ENCODE measurements around the gene NUP98. TPM values are rescaled to one million over a fixed set of nuclear protein-coding genes. Genes with fewer than 3 reads are reported as not detected.

NUP98 gene
- total RNA-seq, 1 experiment from 2014 or later, result 98.4 TPM

GRCh38 chr11:3840004-3840869 is 42.9 kb upstream of the NUP98 start:
- intact Hi-C loops (cut with micrococcal nuclease), result no loop called here
- ChIA-PET CTCF (interaction anchor here (0.7 to 2.7 kb wide), 7 partner anchors 10 to 233 kb away, joined by 3 to 54 read pairs (median 9); partner anchors contain the start of gene STIM1), POLR2A (interaction anchor here (1.8 kb wide), 1 partner anchor 13 kb away, joined by 4 read pairs; no protein-coding TSS in a partner anchor), RAD21 (ENCODE audit: low non-redundant PET in 1 of 2, low total read pairs in 2 of 2, uncharacterized antibody in 2 of 2, unreplicated experiment in 2 of 2) (no interaction called here)
- Histone ChIP-seq H3K4me1 (ENCODE audit: control insufficient read depth in 1 of 2, insufficient read depth in 2 of 2, low read length in 2 of 2) (peaks cover 11 to 34% of the 10 kb centered on the region in 2 experiments), H3K4me2 (ENCODE audit: low read length) (peak overlapping the region; percentile 92), H3K9ac (ENCODE audit: low read length) (peak overlapping the region; percentile 83), H3K9me2 (ENCODE audit: insufficient read depth) (no peaks in the 10 kb centered on the region), H3K36me3 (ENCODE audit: control insufficient read depth in 1 of 2, insufficient read depth in 2 of 2, low read length in 2 of 2) (peaks cover under 1 to 5% of the 10 kb centered on the region in 2 experiments; a peak in 1 of 4 replicates), H3K27ac (ENCODE audit: low read depth, low read length) (peak overlapping the region; percentile 57), H3K27me3 (ENCODE audit: insufficient read depth, low read length) (no peaks in the 10 kb centered on the region), H3K79me2 (ENCODE audit: insufficient read depth, low read length) (peaks cover 51% of the 10 kb centered on the region), H3K4me3 (replicated peaks in 1 of 2; ENCODE audit: low read depth in 1 of 2, low read length in 2 of 2) (peak overlapping the region; percentile 67 to 78), H2AFZ (ENCODE audit: low read depth, low read length, poor library complexity, severe bottlenecking) (no peak overlapping the region), H4K20me1 (ENCODE audit: insufficient read depth) (no peaks in the 10 kb centered on the region), H3K9me3 (ENCODE audit: control insufficient read depth in 1 of 2, insufficient read depth in 1 of 2, low read depth in 1 of 2, low read length in 2 of 2) (no peaks in the 10 kb centered on the region)
- TF ChIP-seq EGR1 (IDR thresholded peaks at IDR 0.05; ENCODE audit: low read depth), result no peak
- no peak for TF ChIP-seq EZH2phosphoT487 (IDR thresholded peaks at IDR 0.05; ENCODE audit: borderline replicate concordance)
- TF ChIP-seq SP1 (IDR thresholded peaks at IDR 0.05; ENCODE audit: low read depth), result no peak
- no peak for TF ChIP-seq ELF1 (IDR thresholded peaks at IDR 0.05; ENCODE audit: borderline replicate concordance, low read depth)
- TF ChIP-seq, protein P1, sequence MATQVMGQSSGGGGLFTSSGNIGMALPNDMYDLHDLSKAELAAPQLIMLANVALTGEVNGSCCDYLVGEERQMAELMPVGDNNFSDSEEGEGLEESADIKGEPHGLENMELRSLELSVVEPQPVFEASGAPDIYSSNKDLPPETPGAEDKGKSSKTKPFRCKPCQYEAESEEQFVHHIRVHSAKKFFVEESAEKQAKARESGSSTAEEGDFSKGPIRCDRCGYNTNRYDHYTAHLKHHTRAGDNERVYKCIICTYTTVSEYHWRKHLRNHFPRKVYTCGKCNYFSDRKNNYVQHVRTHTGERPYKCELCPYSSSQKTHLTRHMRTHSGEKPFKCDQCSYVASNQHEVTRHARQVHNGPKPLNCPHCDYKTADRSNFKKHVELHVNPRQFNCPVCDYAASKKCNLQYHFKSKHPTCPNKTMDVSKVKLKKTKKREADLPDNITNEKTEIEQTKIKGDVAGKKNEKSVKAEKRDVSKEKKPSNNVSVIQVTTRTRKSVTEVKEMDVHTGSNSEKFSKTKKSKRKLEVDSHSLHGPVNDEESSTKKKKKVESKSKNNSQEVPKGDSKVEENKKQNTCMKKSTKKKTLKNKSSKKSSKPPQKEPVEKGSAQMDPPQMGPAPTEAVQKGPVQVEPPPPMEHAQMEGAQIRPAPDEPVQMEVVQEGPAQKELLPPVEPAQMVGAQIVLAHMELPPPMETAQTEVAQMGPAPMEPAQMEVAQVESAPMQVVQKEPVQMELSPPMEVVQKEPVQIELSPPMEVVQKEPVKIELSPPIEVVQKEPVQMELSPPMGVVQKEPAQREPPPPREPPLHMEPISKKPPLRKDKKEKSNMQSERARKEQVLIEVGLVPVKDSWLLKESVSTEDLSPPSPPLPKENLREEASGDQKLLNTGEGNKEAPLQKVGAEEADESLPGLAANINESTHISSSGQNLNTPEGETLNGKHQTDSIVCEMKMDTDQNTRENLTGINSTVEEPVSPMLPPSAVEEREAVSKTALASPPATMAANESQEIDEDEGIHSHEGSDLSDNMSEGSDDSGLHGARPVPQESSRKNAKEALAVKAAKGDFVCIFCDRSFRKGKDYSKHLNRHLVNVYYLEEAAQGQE (IDR thresholded peaks at IDR 0.05; ENCODE audit: low read depth), result no peak
- no peak for TF ChIP-seq CEBPB (IDR thresholded peaks at IDR 0.05; ENCODE audit: low read depth)
- TF ChIP-seq EZH2 (IDR thresholded peaks at IDR 0.05), result no peak
- TF ChIP-seq, protein P2, sequence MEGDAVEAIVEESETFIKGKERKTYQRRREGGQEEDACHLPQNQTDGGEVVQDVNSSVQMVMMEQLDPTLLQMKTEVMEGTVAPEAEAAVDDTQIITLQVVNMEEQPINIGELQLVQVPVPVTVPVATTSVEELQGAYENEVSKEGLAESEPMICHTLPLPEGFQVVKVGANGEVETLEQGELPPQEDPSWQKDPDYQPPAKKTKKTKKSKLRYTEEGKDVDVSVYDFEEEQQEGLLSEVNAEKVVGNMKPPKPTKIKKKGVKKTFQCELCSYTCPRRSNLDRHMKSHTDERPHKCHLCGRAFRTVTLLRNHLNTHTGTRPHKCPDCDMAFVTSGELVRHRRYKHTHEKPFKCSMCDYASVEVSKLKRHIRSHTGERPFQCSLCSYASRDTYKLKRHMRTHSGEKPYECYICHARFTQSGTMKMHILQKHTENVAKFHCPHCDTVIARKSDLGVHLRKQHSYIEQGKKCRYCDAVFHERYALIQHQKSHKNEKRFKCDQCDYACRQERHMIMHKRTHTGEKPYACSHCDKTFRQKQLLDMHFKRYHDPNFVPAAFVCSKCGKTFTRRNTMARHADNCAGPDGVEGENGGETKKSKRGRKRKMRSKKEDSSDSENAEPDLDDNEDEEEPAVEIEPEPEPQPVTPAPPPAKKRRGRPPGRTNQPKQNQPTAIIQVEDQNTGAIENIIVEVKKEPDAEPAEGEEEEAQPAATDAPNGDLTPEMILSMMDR (IDR thresholded peaks at IDR 0.05 in 2 of 3, conservative IDR thresholded peaks at IDR 0.05 in 1 of 3; ENCODE audit: borderline replicate concordance in 1 of 3, insufficient read depth in 1 of 3, low read depth in 2 of 3, low read length in 2 of 3), result no peak
- TF ChIP-seq, protein P3, sequence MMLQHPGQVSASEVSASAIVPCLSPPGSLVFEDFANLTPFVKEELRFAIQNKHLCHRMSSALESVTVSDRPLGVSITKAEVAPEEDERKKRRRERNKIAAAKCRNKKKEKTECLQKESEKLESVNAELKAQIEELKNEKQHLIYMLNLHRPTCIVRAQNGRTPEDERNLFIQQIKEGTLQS (IDR thresholded peaks at IDR 0.05), result no peak
- ATAC-seq (peak; percentile 50), DNase-seq (ENCODE audit: low read depth, low spot score) (no peak)
- BruUV-seq (replicated peaks), result no TSS peak

All from HCT116 (cell line).